ENCODE measurements around the gene VSTM1.

DNA sequence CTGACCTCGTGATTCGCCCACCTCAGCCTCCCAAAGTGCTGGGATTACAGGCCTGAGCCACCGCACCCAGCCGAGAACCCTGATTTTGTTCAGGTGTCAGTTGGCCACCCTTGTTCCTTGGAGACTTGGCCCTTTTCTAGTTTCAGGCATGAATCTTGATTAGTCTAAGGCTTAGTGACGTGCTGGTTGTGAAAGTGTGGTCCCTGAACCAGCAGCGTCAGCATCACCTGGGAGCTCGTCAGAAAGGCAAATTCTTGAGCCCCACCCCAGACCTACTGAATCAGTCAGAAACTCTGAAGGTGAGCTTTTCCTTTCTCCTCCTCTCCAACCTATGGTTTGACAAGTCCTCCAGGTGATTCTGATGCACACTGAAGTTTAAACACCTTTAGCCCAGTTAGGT, 37.0 kb downstream of the VSTM1 start:
- TF ChIP-seq CTCF (IDR thresholded peaks at IDR 0.05; ENCODE audit: low read depth, low read length) (no peak), EZH2phosphoT487 (IDR thresholded peaks at IDR 0.05; ENCODE audit: low read depth) (no peak)
